Keratinocyte (primary cell): Measurements from ENCODE around the gene OPN1MW2.
"Not testable (repeated sequence)": the region's sequence is repeated elsewhere in the genome, so short reads cannot be mapped to it uniquely, and the experiment has no call there.

Experiments
- EZH2 ChIP-seq: IDR thresholded peaks from one replicate; pipeline ENCODE4 v1.6.1; 2012; ENCODE audit warnings: inconsistent platforms, mild to moderate bottlenecking, low read length, moderate library complexity
- TF ChIP-seq, protein P1 (sequence below), 3 experiments: IDR thresholded peaks in 1 of 3; conservative IDR thresholded peaks in 1 of 3; optimal IDR thresholded peaks in 1 of 3; 2 replicates in 2 of 3; 3 replicates in 1 of 3; pipeline versions ENCODE3 to v1.5.1; 2011; ENCODE audit warnings: low read length in 3 of 3, mild to moderate bottlenecking in 3 of 3, moderate library complexity in 2 of 3, control low read depth in 1 of 3, inconsistent platforms in 1 of 3; ENCODE audit not compliant: insufficient read depth in 2 of 3; ENCODE audit errors: extremely low read depth in 1 of 3

DNA sequence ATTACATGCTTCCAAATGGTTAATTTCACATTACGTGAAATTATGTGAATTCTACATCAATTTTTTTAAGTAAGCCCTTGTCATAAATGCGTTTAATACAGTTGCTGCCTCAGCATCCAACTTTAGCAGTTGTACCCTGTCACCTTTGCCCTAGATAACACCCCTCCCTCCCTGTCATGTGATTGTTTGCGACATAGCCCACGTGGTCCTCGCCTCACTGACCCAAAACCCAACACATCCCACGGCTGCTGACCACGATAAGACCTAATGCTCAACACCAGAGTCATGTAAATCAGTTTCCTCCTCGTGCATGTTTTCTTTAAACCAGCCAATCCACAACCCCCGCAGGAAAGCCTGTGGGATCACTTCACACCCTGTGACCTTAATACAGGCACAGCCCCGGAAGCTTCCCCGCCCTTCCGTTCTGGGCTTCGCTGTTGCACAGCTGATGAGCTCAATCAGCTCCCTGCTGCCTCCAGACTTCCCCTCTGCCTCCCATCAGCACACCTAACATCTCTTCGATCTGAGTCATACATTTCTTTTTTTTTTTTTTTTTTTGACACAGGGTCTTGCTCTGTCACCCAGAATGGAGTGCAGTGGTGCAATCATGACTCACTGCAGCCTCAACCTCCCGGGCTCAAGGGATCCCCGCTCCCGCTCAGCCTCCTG is 28.0 kb downstream of the OPN1MW2 start:
- TF ChIP-seq, protein P1, sequence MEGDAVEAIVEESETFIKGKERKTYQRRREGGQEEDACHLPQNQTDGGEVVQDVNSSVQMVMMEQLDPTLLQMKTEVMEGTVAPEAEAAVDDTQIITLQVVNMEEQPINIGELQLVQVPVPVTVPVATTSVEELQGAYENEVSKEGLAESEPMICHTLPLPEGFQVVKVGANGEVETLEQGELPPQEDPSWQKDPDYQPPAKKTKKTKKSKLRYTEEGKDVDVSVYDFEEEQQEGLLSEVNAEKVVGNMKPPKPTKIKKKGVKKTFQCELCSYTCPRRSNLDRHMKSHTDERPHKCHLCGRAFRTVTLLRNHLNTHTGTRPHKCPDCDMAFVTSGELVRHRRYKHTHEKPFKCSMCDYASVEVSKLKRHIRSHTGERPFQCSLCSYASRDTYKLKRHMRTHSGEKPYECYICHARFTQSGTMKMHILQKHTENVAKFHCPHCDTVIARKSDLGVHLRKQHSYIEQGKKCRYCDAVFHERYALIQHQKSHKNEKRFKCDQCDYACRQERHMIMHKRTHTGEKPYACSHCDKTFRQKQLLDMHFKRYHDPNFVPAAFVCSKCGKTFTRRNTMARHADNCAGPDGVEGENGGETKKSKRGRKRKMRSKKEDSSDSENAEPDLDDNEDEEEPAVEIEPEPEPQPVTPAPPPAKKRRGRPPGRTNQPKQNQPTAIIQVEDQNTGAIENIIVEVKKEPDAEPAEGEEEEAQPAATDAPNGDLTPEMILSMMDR (optimal IDR thresholded peaks at IDR 0.05 in 1 of 3, IDR thresholded peaks at IDR 0.05 in 1 of 3, conservative IDR thresholded peaks at IDR 0.05 in 1 of 3; ENCODE audit: extremely low read depth in 1 of 3, insufficient read depth in 2 of 3, low read length in 3 of 3): not testable (repeated sequence)
- TF ChIP-seq EZH2: not testable (repeated sequence)
